ENCODE measurements around the gene TFIP11.

The TFIP11 gene

DNA sequence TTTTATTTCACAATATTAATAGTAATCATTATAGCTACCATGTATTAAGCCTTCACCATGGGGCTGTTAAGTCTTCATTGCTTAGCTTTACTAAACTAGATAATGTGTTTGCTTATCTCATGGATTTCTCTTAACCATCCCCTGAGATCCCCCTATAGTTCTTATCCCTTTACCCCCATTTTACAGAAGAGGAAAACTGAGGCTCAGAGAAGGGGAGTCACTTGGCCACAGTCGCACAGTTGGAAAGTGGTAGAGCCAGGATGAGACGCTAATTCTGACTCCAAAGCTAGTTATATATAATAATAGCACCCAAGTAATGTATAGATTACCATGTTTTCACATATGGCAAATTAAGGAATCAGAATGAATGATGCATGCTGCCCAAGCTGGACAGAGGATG lies 9.7 kb upstream of the TFIP11 start:
- no peak for TF ChIP-seq POLR2AphosphoS5 (IDR thresholded peaks at IDR 0.05; ENCODE audit: low read depth)
- no peak for TF ChIP-seq SPI1 (IDR thresholded peaks at IDR 0.05; ENCODE audit: borderline replicate concordance, low read depth)
- no peak for TF ChIP-seq GABPA (IDR thresholded peaks at IDR 0.05; ENCODE audit: low read depth)
- TF ChIP-seq CTCF (IDR thresholded peaks at IDR 0.05; ENCODE audit: insufficient read depth, low read length) = no peak
- no peaks in the 10 kb centered on the region for H3K27me3 ChIP-seq (ENCODE audit: insufficient read depth, poor library complexity, severe bottlenecking)
- no peak for DNase-seq (ENCODE audit: low read depth in 1 of 2, low spot score in 1 of 2)
- H3K27ac ChIP-seq (replicated peaks) = no peak overlapping the region
- H3K4me3 ChIP-seq (replicated peaks; ENCODE audit: insufficient read depth, low read length) = no peak overlapping the region

DNA sequence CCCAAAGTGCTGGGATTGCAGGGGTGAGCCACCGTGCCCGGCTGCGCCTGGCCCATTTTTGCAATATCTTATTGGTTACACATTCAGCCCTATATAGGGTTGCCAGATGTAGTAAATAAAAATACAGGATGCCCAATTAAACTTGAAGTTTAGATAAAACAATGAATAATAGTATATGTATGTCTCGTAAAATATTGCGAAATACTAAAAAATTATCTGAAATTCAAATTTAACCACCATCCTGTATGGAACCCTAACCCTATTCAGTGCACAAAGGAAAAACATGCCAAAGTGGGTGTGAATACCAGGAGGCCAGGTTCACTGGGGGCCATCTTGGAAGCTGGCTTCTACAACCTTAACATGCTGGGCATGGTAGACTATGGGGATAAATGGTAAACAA lies 5.2 kb upstream of the TFIP11 start:
- H3K27ac ChIP-seq (replicated peaks) = no peak overlapping the region

GRCh38 chr22:26516503-26516902 lies 4.2 kb upstream of the TFIP11 start:
- no peak overlapping the region for H3K4me3 ChIP-seq (replicated peaks; ENCODE audit: insufficient read depth, low read length)
- H3K27ac ChIP-seq (replicated peaks) = peak overlapping the region; percentile 60
- H3K27me3 ChIP-seq (ENCODE audit: insufficient read depth, poor library complexity, severe bottlenecking) = no peaks in the 10 kb centered on the region
- DNase-seq (ENCODE audit: low read depth in 1 of 2, low spot score in 1 of 2) = peak in 1 of 2 experiments; percentile 71
- TF ChIP-seq CTCF (IDR thresholded peaks at IDR 0.05; ENCODE audit: insufficient read depth, low read length) = no peak
- no peak for TF ChIP-seq GABPA (IDR thresholded peaks at IDR 0.05; ENCODE audit: low read depth)
- TF ChIP-seq REST (IDR thresholded peaks at IDR 0.05; ENCODE audit: insufficient replicate concordance, low read depth) = no peak
- no peak for TF ChIP-seq POLR2AphosphoS5 (IDR thresholded peaks at IDR 0.05; ENCODE audit: low read depth)
- no peak for TF ChIP-seq SPI1 (IDR thresholded peaks at IDR 0.05; ENCODE audit: borderline replicate concordance, low read depth)

More for the DNA sequence above, 5.2 kb upstream of the TFIP11 start:
- TF ChIP-seq REST (IDR thresholded peaks at IDR 0.05; ENCODE audit: insufficient replicate concordance, low read depth) = no peak
- TF ChIP-seq CTCF (IDR thresholded peaks at IDR 0.05; ENCODE audit: insufficient read depth, low read length) = no peak
- TF ChIP-seq SPI1 (IDR thresholded peaks at IDR 0.05; ENCODE audit: borderline replicate concordance, low read depth) = no peak
- no peak for TF ChIP-seq GABPA (IDR thresholded peaks at IDR 0.05; ENCODE audit: low read depth)
- no peak for TF ChIP-seq POLR2AphosphoS5 (IDR thresholded peaks at IDR 0.05; ENCODE audit: low read depth)
- Histone ChIP-seq H3K4me3 (replicated peaks; ENCODE audit: insufficient read depth, low read length) (no peak overlapping the region), H3K27me3 (ENCODE audit: insufficient read depth, poor library complexity, severe bottlenecking) (no peaks in the 10 kb centered on the region)
- no peak for DNase-seq (ENCODE audit: low read depth in 1 of 2, low spot score in 1 of 2)

- DNase-seq (ENCODE audit: low read depth in 1 of 2, low spot score in 1 of 2) = no peak
Observed at GRCh38 chr22:26515931-26516330, 3.7 kb upstream of the TFIP11 start.

More at GRCh38 chr22:26515931-26516330, 3.7 kb upstream of the TFIP11 start:
- TF ChIP-seq CTCF (IDR thresholded peaks at IDR 0.05; ENCODE audit: insufficient read depth, low read length) (no peak), REST (IDR thresholded peaks at IDR 0.05; ENCODE audit: insufficient replicate concordance, low read depth) (no peak), SPI1 (IDR thresholded peaks at IDR 0.05; ENCODE audit: borderline replicate concordance, low read depth) (no peak), GABPA (IDR thresholded peaks at IDR 0.05; ENCODE audit: low read depth) (no peak), POLR2AphosphoS5 (IDR thresholded peaks at IDR 0.05; ENCODE audit: low read depth) (no peak)
- peak overlapping the region; percentile 60 for H3K27ac ChIP-seq (replicated peaks)
- no peak overlapping the region for H3K4me3 ChIP-seq (replicated peaks; ENCODE audit: insufficient read depth, low read length)
- no peaks in the 10 kb centered on the region for H3K27me3 ChIP-seq (ENCODE audit: insufficient read depth, poor library complexity, severe bottlenecking)

Data from HL-60 (cell line).